ENCODE data around the gene BACH1.
A peak's percentile ranks its signal among the peaks of the same experiment; 100 is the strongest.

BACH1 gene

DNA sequence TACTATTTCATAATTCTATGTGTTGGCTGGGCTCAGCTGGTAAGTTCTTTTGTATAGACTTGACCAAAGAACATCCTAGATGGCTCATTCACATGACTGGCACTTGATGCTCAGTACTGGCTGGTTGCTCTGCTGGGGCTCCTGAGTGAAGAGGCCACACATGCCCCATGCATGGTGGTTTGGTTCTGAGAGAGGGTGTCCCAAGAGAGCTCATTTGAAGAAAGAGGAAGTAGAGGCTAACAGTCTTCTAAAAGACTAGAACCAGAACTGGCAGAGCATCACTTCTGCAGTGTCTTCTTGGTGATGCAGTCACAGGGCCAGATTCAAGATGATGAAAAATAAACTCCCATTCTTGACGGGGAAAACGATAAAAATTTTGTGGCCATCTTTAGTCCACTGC is 5.2 kb upstream of the BACH1 start:
- no peak for DNase-seq (ENCODE audit: low read depth in 2 of 2)

DNA sequence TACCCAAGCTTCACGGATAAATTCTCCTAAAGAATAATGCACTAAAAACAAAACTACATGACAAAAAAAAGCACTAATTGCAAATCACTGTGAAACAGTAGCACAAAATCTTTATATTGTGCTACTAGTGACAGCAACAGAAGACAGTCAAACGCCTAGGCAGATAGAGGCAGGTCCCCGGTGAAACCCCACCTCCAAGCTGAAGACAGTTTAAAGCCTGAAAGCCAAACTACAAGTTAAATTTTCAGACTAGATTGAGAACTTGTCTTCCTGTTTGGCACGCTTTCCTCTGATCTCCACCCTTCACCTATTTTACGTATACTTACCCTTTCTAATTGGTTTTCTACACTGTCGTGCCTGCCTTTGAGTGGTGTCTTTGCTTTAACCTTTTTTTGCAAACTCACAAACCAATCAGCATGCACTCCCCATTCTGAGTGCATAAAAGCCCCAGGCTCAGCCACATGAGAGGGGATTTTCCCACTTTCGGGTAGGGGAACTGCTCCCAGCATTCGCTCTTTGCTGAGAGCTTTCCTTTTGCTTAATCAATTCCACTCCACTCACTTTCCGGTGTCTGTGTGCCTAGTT is 3.6 kb upstream of the BACH1 start:
- no peak for DNase-seq (ENCODE audit: low read depth in 2 of 2)

DNA sequence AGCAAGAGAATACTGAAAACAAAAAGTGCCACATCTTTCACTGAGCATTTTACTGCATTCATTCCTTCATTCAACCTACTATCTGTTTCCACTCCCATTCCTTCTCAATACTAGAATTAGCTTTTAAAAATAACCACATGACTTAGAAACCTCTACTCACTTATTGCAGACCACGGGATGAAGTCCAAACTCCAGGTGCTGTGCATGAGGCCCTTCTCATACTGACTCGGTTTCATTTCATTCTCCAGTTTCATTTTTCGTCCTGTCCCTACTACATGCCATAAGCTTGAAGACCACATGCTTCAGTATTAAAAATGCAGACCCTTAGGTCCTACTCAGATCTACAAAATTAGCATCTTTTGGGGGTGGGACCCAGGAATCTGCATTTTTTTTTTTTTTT is 2.3 kb upstream of the BACH1 start:
- DNase-seq (ENCODE audit: low read depth in 2 of 2): no peak

DNA sequence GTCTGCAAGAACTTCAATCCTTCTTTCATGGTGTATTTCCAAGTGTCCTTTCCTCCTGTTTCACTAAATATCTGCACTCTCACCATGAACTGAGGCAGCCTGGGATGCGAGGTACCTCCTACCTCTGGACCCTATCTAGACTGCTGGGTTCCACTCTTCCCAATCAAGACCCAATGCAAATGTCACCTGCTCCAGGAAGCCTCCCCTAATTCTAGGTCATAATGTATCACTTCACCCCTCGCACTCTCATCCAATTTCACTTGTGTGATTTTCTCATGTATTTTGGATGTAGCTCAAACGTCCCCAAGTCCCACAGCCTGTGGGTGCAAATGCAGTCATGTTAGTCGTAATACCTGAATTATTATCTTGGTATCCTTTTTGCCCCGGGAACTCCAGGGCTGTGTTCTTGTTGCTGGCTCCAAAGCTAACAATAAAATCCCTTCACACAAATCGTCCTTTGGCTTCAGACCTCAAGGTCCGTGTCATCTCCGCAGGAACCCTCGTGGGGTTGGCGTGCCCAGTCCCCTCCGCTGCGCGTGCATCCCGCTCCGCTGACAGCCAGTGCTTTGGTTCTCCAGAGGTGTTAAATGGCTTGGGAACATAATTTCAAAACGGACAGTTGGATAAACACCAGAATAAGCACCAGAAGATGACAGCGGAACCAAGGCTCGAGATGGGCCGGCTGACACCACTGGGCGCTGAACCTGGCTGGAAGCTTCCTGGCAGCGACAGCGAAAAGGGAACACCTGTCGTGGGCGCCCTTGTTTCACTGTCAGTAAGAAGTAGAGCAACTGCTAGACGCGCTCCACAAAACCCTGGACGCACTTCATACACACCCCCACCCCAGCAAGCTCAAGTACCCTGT is 1.0 kb upstream of the BACH1 start:
- no peak for DNase-seq (ENCODE audit: low read depth in 2 of 2)

DNA sequence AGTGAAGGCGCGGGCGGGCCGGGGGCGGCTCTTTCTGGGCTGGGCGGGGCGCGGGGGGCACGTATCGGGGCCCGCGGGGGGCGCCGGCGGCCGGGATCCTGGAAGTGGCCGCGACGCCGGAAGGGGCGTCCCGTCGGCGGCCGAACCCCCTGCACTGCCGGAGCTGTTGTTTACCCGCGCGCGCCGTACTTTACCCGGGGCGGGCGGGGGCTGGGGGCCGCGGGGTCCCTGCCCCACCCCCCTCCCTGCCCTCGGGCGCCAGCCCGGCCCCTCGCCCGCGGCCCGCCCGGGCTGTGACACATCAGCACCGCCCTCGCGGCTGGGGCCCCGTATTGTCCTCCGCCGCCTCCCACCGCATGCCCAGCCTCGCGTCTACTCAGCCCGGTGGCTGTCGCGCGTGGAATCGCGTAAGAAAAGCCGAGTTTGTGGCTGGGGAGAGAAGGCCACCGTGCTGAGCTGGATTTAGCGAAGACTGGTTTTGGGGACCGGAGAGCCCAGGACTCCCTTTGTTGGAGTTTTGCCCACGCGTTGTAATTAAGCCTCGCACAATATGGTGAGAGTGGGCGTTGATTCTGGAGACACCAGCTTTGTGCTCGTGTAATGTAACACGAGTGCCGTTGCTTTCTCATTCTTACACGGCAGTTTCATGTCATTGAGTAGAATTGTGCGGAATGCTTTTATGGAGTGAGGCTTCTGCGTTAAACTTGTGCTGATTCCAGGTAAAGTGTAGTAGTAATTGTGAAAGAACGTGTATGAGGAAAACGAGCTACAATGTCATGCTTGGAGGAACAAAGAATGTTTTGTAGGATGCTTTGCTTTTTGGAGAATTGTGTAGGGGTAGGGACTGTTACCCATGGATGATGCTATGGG is 559 bp downstream of the BACH1 start:
- peak; percentile 35 to 56 for DNase-seq (ENCODE audit: low read depth in 2 of 2)

DNA sequence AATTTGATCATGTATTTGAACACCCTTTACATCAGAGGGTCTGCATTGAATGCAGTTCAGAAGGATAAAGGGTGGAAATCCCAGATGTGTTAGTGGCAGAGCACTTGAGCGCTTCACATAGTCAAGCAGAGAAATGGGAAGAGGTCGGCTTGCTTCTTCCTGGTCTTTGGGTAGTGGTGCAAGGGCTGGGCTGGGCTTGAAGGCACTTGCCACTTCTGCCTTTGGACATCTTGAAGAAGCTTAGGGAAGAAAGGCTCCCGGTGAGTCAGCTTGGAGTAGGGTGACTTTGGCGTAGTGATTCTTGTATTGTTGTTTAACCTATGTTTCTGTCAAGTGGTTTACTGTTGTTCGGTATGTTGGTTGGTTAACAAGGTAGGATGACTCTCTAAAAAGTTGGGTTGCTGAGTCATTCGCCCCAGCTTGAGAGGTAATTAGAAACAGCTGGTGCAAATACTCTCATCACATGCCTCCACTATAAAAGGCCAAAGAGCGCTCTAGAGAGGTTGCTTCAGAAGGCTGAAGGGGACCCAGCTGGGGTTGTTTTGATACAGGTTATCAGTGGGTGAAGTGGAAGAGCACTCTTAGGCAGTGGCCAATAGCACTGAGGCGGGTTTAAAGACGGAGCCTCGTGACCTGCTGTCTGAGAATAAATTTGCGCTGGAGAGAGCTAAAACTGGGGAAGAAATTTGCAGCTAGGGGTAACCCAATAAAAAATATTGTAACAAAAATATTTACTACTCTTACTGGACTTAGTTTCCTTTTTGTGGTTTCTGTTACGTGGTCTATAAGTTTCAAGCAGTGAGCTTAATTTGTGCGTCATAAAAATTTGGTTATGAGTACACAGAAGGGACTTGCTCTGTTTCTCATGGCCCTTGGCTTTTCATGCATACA is 1.4 kb downstream of the BACH1 start:
- DNase-seq (ENCODE audit: low read depth in 2 of 2): peak; percentile 10 to 12

DNA sequence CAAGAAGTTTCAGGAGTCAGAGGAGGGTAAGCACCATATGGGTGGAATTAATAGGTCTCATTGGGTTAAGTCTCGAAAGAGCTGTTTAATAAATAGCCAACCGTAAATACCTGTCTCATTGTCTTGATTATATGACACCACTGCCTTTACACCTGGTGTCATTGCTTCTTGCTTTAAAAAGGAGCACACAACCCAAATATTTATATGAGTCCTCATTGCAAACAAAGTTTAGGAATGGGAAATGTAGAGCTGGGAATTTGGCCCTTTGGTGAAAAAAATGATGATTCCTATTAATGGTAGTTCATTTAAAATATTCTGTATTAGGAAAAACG is 2.1 kb downstream of the BACH1 start:
- DNase-seq (ENCODE audit: low read depth in 2 of 2): no peak

DNA sequence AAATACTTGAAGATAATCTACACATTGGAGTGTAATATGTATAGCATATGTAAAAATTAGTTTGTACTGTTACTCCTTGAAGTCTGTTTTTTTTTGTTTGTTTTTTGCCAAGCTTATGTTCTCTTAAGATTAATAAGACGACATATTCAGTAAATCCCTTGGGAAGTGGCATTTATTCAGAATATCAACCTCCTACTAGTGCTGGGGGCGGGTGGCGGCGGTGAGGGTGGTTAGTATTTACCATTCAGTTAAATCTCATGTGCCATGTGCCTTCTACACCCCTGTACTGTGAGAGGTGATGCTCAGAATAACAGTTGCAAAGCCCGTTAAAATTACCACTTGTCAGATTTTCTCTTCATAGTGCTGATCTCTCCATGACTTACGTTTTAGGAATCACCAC is 3.0 kb downstream of the BACH1 start:
- DNase-seq (ENCODE audit: low read depth in 2 of 2): no peak

DNA sequence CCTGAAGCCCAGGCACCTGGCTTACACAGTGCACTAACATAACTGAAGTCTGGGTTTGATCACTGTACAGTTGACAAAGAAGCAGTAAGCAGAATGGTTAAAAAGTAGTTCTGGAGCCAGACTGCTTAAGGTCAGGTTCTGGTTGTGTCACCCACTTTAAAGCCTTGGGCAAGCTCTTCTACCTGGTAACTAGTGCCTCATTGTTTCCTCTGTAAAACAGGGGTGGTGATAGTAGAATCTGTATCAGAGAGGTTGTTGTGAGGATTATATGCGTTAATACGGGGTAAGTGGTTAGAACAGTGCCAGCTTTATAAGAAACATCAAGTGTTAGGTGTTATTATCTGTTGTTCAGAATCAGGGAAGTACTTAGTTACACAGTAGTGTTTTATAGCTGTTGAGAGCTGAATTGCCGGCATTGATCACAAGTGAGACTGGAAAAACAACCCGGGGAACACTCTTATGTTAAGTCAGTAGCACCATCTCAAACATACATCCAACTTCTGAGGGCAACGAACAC is 3.7 kb downstream of the BACH1 start:
- DNase-seq (ENCODE audit: low read depth in 2 of 2): no peak

DNA sequence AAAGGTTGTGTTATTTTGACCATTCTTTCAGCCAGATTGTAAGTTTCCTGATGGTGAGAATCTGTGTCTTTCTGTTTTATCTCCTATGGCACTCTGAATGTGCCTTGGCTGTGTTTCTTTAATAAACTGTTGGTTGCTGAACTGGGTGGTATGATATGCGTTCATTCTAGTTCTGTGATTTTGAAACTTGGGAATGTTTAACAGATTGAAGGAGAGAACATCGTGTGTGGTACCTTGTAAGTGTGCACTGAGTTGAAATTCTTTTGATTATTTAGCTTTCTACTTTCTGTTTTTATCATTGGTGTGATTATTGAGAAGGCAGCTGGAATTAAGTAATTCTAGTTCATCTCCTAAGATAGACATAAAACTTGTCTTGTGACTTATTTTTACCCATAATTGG is 4.6 kb downstream of the BACH1 start:
- DNase-seq (ENCODE audit: low read depth in 2 of 2): no peak

DNA sequence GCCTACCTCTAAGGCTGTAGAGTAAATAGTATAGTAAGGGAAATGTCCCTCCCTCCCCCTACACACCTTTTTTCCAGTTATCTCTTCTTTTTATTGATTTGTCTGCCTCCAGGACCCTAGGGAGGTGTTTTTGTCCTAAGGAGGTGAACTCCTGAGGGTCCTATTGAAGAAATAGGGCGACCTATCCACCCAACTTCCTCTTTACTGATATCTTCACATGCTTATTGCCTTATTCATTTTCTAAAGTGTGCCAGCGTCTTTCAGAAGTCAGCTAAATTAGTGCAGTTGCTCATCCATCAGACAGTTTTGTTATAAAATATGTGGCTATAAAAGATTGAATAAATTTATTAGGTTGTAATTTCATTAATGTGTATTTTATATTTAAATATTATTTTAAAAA is 5.9 kb downstream of the BACH1 start:
- DNase-seq (ENCODE audit: low read depth in 2 of 2): no peak

DNA sequence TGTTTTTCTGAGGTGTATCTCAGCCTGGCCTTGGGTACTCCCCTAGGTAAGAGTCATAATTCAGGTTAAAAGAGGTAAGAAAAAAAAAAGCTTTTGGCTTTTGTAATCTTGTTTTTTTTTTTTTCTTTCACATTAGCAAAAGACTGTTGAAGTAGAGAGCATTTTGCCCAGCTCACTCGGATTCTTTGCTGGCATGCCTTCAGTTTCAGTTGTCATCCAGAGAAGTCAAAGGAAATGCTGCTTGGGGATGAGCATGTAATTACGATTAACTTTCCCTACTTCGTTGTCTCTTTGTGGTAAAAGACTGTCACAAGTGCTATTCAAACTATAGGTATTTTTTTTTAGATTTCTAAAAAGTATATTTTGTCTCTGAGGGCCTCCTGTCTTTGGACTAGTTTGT is 6.3 kb downstream of the BACH1 start:
- no peak for DNase-seq (ENCODE audit: low read depth in 2 of 2)

DNA sequence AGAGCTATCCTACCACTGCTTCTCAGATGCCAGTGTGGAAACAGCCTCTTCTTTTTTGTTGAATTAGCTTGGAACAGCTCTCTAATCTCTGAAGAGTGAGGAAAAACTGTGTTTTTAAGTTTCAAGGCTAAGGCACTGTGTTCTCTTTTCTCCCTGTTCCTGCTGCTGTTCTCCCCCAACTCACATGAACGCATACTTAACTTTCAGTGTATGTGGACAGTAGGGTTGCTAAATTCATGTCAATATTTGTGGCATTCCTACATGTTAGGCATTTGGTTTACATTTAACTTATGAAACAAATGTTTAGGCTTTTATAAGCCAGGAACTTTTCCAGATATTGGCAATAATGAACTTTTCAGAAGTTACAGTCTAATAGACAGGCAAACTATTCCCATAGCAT is 6.8 kb downstream of the BACH1 start:
- no peak for DNase-seq (ENCODE audit: low read depth in 2 of 2)

DNA sequence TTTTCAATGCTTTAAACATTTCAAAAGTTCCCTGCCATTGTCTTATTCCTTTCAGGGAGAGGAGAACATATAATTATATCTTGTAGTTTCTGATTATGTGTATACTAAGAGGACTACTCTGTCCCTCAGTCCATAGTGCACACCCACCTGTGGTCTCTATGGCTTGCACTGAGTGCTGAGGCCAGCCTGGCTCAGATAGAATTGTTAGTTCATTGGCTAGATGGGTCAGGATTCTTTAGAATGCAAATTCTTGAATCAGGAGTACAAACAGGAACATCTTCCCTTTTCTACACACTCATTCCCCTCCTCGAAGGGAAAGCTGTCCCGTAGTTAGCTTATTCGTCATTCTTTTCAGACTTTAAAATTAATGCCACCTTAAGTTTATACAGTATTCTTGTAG is 8.2 kb downstream of the BACH1 start:
- no peak for DNase-seq (ENCODE audit: low read depth in 2 of 2)

DNA sequence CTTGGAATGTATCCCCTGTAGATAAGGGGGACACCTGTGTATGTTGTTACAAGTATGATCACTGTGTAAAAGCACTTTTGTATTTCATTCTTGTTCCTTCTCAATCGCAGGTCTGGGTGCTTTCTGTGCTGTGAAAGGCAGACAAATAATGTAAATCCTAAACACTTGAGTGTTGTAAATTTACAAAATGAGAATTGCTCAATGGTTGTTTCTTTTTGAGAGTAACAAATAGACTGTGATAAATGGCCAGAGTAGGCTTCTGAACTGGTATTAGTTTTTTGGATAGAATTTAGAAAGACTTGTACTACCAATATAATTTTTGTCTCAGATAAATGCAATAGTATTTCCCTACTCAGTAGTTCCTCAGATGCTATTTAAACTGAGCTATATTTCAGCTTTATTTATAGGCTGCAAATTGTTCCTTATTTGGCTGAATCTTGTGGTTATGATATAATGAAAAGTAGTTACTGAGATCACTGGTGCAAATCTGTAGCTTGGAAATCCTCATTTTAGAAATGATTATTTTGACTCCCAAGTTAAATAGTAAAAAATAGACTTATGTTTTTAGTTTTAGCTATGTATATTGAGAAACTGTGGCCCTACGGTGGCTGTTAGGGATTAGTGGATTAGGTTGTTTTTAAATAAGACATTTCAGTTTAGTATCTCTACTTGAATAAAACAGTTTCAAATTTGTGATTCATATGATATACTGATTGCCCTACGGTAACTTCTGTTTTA is 9.2 kb downstream of the BACH1 start:
- DNase-seq (ENCODE audit: low read depth in 2 of 2): no peak

DNA sequence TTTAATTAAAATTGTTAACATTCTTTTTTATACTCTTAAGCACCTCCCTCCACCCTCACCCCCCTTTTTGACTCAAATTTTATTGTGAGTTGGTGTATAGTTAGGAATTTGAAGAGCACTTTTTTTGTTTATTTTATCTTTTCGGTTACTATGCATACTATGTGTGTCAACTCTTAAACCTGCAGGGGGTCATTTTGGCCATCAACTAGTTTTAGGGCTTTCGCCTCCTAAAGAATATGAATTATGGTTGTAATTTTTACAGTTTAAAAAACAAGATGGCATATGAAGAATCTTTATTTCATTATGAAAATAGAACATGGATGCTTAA is 9.7 kb downstream of the BACH1 start:
- DNase-seq (ENCODE audit: low read depth in 2 of 2): no peak

DNA sequence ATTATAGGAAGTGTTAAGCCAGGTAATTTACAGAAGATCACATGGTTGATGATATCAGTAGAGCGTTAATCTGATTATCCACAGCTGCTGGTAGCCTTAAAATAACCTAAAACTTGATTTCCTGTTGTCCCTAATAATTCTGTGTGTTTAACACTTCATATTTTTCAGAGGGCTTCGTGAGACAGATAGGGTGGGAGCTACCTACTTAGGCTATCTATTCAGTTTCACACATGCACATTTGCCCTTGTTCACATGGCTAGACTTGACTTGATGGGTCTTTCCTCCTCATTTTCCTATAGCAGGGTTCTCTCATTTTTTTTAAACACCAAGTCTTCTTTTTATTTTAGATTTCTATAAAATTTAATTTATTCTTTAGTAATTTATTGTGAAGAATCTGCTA is 11.0 kb downstream of the BACH1 start:
- no peak for DNase-seq (ENCODE audit: low read depth in 2 of 2)

DNA sequence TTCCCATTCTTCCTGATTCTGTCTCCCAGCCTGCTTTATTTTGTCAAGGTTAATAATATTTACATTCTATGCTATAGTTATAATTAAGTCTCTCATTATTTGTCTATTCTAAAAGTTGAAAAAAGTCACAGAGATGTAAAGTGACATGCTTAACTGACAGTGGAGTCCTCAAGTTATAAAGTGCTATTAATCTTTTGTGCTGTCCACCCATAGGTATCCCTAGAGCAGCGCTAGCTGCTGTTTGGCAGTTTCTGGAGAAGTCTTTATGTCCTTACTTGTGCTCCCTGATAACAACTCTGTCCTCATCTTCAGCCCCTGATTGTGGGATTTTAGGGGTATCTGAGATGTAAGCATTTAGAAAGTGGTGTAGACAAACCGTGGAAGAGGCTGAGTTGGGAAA is 13.1 kb downstream of the BACH1 start:
- no peak for DNase-seq (ENCODE audit: low read depth in 2 of 2)

DNA sequence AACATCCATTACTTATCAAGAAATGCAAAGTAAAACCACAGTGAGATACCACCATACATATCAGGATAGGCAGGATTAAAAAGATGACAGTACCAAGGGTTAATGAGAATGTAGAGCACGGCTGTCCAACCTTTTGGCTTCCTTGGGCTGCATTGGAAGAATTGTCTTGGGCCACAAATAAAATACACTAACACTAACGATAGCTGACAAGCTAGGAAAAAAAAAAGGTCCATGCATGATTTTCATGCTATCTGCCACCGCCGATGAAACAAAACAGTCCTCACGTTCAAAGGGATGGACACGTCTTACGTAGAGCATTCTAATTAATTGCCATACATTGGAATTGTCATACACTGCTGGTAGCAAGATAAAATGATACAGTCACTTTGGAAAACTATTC is 14.3 kb downstream of the BACH1 start:
- no peak for DNase-seq (ENCODE audit: low read depth in 2 of 2)

DNA sequence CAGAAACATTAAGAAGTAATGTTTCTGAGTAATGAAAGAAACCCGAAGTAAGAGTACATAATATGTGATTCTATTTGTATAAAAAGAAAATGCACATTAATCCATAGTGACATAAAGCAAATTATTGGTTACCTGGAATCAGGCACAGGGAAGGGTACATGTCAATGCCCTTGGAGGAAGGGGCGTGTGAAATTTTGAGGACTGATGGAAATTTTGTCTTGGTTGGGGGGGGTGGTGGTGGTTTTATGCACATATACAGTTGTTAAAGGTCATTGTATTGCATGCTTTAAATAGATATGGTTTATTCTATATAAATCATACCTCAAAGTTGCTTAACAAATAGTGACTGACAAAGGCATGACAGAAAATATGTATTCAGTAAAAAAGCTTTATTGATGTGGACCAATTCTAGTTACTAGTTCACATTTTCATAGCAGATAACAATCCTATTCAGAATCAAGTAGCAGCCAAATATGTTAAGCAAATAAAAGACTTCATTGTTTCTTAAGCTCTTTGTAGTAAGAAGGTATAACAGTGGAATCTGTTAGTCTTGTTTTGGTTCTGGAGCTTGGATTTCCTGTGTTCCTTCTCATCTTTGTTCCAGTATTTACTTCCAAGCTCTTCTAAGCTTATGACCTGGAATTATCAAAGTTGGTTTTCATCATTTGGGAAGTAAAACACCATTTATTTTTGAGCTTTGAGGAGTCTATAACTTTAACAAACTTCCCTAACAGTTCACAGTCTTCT is 15.1 kb downstream of the BACH1 start:
- DNase-seq (ENCODE audit: low read depth in 2 of 2): no peak
